ENCODE results near the gene GBF1. TPM values are rescaled to one million over a fixed set of nuclear protein-coding genes. Genes with fewer than 3 reads are reported as not detected.

The GBF1 gene
- total and polyA plus RNA-seq, 2 of the 13 experiments (the other 11 are each of a cell fraction or from before 2014, with no cell fraction given): 17.1 to 21.9 TPM

DNA sequence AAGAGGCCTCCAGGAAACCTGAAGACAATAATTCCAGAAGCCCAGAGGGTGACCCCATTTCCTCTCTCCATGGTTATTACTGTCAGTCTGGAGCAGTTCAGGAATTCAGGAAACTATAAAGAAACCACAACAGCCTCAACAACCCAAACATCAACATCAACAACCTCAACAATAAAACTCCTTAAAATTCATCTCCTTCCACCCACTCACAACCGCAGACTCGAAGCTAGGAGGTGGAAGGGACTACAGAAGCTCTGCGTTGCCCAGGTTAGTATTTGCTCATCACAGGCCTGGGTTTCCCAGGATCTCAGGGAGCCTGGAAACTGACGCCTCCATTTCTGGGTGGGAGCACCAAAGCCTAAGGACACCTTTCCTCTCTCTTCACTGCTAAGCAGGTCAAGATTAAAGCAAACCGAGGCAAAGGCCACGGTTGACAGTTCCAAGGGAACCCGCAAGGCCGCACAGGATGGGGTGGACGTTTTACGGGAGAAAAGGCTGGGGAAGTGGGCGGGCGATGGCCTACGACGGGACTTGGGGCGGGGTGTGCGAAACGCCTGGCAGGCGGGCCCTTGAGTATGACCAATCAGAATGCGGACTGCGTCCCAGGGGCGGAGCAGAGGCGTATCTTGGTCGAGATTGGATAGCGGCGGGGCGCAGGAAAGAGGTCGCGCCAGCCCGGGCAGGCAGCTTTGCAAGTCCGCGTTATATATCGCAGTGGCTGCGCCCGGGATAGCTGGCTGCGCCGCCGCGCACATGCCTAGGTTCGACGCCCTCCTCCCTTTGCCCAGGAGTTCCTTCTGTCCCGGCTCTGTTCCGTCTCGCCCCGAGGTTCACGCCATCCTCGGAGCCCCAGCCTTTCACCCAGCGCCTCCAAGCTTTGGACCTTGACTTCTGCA lies 19.4 kb upstream of the GBF1 start, which contains the start of gene ELOVL3 (continued):
- TF ChIP-seq, protein P1, sequence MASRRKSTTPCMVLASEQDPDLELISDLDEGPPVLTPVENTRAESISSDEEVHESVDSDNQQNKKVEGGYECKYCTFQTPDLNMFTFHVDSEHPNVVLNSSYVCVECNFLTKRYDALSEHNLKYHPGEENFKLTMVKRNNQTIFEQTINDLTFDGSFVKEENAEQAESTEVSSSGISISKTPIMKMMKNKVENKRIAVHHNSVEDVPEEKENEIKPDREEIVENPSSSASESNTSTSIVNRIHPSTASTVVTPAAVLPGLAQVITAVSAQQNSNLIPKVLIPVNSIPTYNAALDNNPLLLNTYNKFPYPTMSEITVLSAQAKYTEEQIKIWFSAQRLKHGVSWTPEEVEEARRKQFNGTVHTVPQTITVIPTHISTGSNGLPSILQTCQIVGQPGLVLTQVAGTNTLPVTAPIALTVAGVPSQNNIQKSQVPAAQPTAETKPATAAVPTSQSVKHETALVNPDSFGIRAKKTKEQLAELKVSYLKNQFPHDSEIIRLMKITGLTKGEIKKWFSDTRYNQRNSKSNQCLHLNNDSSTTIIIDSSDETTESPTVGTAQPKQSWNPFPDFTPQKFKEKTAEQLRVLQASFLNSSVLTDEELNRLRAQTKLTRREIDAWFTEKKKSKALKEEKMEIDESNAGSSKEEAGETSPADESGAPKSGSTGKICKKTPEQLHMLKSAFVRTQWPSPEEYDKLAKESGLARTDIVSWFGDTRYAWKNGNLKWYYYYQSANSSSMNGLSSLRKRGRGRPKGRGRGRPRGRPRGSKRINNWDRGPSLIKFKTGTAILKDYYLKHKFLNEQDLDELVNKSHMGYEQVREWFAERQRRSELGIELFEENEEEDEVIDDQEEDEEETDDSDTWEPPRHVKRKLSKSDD (CRISPR knock-in tag; IDR thresholded peaks at IDR 0.05; ENCODE audit: low read depth): 0 out of 2 replicates have a peak, but pooled peaks have one; percentile 62
- no peak for TF ChIP-seq ZNF292 (CRISPR knock-in tag; IDR thresholded peaks at IDR 0.05; ENCODE audit: borderline replicate concordance, low read depth)
- TF ChIP-seq ZFP37 (CRISPR knock-in tag; IDR thresholded peaks at IDR 0.05; ENCODE audit: borderline replicate concordance): no peak; the same call in 1 of the 2 replicates
- 0 out of 2 replicates have a peak, but pooled peaks have one; percentile 82 for TF ChIP-seq REL (CRISPR knock-in tag; conservative IDR thresholded peaks at IDR 0.05)
- TF ChIP-seq, protein P2, sequence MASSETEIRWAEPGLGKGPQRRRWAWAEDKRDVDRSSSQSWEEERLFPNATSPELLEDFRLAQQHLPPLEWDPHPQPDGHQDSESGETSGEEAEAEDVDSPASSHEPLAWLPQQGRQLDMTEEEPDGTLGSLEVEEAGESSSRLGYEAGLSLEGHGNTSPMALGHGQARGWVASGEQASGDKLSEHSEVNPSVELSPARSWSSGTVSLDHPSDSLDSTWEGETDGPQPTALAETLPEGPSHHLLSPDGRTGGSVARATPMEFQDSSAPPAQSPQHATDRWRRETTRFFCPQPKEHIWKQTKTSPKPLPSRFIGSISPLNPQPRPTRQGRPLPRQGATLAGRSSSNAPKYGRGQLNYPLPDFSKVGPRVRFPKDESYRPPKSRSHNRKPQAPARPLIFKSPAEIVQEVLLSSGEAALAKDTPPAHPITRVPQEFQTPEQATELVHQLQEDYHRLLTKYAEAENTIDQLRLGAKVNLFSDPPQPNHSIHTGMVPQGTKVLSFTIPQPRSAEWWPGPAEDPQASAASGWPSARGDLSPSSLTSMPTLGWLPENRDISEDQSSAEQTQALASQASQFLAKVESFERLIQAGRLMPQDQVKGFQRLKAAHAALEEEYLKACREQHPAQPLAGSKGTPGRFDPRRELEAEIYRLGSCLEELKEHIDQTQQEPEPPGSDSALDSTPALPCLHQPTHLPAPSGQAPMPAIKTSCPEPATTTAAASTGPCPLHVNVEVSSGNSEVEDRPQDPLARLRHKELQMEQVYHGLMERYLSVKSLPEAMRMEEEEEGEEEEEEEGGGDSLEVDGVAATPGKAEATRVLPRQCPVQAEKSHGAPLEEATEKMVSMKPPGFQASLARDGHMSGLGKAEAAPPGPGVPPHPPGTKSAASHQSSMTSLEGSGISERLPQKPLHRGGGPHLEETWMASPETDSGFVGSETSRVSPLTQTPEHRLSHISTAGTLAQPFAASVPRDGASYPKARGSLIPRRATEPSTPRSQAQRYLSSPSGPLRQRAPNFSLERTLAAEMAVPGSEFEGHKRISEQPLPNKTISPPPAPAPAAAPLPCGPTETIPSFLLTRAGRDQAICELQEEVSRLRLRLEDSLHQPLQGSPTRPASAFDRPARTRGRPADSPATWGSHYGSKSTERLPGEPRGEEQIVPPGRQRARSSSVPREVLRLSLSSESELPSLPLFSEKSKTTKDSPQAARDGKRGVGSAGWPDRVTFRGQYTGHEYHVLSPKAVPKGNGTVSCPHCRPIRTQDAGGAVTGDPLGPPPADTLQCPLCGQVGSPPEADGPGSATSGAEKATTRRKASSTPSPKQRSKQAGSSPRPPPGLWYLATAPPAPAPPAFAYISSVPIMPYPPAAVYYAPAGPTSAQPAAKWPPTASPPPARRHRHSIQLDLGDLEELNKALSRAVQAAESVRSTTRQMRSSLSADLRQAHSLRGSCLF (CRISPR knock-in tag; IDR thresholded peaks at IDR 0.05; ENCODE audit: borderline replicate concordance): no peak
- TF ChIP-seq, protein P3, sequence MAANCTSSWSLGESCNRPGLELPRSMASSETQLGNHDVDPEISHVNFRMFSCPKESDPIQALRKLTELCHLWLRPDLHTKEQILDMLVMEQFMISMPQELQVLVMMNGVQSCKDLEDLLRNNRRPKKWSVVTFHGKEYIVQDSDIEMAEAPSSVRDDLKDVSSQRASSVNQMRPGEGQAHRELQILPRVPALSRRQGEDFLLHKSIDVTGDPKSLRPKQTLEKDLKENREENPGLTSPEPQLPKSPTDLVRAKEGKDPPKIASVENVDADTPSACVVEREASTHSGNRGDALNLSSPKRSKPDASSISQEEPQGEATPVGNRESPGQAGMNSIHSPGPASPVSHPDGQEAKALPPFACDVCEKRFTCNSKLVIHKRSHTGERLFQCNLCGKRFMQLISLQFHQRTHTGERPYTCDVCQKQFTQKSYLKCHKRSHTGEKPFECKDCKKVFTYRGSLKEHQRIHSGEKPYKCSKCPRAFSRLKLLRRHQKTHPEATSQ (CRISPR knock-in tag; IDR thresholded peaks at IDR 0.05; ENCODE audit: borderline replicate concordance): peak; percentile 71
- no peak for TF ChIP-seq ZNF24 (IDR thresholded peaks at IDR 0.05)
- no peak for TF ChIP-seq CBX2 (IDR thresholded peaks at IDR 0.05; ENCODE audit: low read depth, low read length)
- peak; percentile 96 for TF ChIP-seq CBX2 (CRISPR knock-in tag; IDR thresholded peaks at IDR 0.05; ENCODE audit: low read depth)
- TF ChIP-seq CC2D1A (CRISPR knock-in tag; IDR thresholded peaks at IDR 0.05): 0 out of 2 replicates have a peak, but pooled peaks have one; percentile 54
- TF ChIP-seq, protein P4, sequence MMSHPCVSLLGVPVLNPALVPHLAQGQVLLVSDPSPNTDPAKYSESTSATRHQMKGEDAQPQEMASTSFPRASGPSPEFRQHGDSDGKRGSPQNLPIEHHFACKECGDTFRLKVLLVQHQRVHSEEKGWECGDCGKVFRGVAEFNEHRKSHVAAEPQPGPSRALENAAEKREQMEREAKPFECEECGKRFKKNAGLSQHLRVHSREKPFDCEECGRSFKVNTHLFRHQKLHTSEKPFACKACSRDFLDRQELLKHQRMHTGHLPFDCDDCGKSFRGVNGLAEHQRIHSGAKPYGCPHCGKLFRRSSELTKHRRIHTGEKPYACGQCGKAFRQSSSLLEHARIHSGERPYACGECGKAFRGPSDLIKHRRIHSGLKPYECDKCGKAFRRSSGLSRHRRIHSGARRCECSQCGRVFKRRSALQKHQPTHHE (CRISPR knock-in tag; IDR thresholded peaks at IDR 0.05; ENCODE audit: borderline replicate concordance): peak; percentile 94; the same call in 1 of the 2 replicates
- no peak for TF ChIP-seq MTF2 (CRISPR knock-in tag; IDR thresholded peaks at IDR 0.05; ENCODE audit: borderline replicate concordance)
- TF ChIP-seq GATAD1 (CRISPR knock-in tag; IDR thresholded peaks at IDR 0.05): no peak
- TF ChIP-seq, protein P5, sequence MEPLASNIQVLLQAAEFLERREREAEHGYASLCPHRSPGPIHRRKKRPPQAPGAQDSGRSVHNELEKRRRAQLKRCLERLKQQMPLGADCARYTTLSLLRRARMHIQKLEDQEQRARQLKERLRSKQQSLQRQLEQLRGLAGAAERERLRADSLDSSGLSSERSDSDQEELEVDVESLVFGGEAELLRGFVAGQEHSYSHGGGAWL (CRISPR knock-in tag; IDR thresholded peaks at IDR 0.05): peak; percentile 96
- TF ChIP-seq, protein P6, sequence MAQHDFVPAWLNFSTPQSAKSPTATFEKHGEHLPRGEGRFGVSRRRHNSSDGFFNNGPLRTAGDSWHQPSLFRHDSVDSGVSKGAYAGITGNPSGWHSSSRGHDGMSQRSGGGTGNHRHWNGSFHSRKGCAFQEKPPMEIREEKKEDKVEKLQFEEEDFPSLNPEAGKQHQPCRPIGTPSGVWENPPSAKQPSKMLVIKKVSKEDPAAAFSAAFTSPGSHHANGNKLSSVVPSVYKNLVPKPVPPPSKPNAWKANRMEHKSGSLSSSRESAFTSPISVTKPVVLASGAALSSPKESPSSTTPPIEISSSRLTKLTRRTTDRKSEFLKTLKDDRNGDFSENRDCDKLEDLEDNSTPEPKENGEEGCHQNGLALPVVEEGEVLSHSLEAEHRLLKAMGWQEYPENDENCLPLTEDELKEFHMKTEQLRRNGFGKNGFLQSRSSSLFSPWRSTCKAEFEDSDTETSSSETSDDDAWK (CRISPR knock-in tag; IDR thresholded peaks at IDR 0.05): no peak
